GM08714 (cell line): Measurements from ENCODE around the gene FOXA2.

ENCODE experiments used
- H3K4me3 ChIP-seq: fragments of 200-500 bp; sonication (Bioruptor generic); 2 replicates; pipeline ENCODE4 v1.5.1; 2014; ENCODE audit warnings: mild to moderate bottlenecking, low read length, inconsistent platforms
- ZNF274 ChIP-seq: IDR thresholded peaks from 2 replicates; pipeline ENCODE4 v1.6.1; 2012; ENCODE audit warnings: mild to moderate bottlenecking, low read depth, low read length

Gene FOXA2

DNA sequence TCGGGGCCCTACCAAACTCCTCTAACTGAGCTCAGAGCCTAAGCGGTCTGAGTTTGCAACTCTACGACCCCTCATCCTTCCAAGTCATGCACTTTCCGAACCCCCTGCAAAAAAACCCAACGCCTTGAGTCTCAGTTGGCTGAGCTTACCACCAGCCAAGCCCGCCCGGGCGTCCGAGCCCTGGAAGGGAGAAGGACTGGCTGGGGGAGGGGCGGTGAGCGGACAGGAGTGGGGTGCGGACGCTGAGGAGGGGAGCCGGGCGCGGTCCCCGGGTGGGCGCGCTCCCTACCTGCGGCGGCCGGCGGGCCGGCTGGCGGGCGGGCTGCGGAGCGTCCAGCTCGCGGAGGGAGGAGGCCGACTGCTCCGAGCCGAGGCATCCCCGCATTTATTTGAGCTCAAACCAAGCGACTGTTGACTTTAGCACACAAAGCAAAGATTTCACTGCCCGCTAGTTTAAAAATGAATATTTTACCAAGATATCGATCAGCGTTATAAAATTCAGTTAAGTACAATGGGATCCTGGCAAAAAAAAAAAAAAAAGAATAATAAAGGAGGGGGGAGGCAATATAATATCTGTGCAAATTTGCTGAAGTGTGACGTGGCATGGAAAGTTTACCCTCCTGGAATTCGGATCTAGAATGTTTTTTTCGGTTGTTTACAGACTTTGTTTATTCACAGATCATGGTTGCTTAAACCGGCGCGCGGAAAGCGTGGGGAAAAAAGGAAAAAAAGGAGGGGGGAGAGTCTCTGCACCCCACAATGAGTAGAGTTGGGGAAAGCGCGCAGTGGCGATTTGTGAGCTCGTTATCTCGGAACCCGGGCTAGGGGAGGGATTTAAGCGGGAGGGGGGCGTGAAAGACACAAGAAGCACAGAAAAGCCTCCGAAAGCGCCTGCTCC lies 5.9 kb downstream of the FOXA2 start:
- no peak overlapping the region for H3K4me3 ChIP-seq
- TF ChIP-seq ZNF274 = no peak

DNA sequence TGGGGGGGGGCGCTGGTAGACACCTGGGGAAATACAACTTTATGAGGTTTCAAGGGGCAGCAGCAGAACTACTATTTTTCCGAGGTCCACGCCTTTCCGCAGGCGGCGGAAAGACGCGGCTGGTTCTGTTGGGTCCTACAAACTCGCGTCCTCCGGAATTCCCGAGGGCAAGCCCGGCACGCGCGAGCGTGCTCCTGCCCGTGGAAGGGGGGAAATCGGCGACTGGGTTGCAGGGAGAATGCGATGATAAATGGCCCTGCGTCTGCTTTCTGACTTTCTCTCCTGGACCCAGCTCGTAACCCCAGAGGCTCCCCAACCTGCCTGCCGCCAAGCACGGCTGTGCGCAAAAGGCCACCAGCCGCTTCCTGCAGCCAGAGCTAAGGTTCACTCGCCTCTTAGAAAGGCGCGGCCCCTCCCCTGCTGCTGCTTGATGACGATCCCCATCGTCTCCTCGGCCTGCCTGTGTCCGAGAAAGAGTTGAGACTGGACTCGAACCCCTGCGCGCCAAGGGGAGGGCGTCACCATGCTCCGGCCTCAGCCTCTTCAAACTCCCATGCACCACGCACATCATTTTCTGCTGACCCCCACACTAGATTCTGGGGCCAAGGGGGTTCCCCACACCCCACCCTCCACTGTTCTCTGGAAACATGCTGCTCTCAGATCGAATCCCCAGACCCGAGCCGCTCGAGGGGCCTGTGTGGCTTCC lies 6.7 kb downstream of the FOXA2 start:
- no peak for TF ChIP-seq ZNF274
- H3K4me3 ChIP-seq = no peak overlapping the region

DNA sequence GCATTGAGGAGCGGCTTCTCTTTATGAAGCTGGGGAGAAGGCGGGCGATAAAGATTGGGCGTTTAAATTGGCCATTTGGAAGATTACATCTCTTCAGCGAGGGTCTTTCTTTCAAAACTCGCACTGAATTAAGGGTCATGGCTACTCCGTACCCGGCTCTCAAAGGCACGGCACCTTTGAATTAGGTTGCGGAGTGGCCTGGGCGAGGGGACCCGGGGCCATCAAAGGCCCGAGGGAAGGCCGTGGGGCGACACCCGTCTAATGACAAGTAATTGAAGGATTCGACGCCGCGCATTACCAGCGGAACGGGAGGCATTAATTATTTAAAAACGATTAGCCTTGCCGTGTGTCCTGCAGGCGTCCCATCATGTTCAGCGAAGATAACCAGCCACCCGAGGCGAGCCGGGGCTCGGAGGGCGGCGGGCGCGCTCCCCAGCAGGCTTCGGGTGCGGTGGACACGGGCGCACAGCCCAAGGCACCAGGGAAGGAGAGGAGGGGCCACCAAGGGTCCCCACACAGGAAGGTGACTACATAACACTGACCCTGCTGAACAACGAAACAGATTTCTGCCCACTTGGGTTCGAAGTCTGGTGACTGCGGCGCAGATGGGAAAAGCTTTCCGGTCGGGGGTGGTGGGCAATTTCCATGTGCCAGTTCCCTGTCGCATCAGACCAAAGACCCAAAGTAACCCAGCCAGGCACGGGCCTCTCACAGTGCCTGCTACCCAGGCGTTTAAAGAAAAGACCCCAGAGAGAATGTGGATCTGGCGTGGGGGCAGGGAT lies 7.4 kb downstream of the FOXA2 start:
- no peak for TF ChIP-seq ZNF274
- H3K4me3 ChIP-seq = no peak overlapping the region

DNA sequence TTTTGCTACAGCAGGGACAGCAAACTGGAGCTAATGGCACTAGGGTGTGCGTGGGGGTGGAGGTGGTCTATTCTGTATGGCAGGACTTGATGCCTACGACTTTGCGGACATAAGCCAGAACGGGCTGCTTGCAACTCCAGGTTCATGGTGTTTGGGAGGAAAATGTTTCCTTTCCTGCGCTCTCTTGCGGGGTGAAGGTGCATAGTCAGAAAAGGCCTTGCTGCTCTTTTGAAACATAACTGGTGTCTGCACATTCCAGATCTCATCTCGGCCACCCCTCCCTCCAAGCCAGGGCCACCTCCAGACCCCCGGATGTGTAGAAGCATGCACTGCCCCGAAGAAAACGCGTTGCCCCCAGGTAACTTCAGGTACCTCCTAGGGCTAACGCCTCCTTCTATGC lies 8.1 kb downstream of the FOXA2 start:
- H3K4me3 ChIP-seq = no peak overlapping the region
- no peak for TF ChIP-seq ZNF274

DNA sequence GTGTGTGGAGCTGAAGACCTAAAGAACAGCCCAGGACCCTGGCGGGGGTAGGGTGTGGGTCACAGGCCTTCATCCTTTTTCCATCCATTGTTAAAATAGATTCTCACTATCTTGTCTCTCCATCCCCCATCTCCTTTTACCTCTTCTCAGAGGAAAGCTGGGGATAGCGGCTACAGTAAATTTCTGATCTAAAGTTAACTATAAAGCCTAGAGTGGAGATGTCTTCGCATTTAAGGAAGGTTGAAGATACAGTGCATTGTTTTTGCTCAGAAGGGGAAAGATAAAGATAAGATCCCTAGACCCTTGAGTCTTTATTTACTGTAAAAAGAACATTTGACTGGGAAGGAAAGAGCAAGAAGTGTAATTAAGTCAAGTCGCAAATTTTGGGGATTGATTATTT lies 8.6 kb downstream of the FOXA2 start:
- no peak for TF ChIP-seq ZNF274
- H3K4me3 ChIP-seq = no peak overlapping the region

DNA sequence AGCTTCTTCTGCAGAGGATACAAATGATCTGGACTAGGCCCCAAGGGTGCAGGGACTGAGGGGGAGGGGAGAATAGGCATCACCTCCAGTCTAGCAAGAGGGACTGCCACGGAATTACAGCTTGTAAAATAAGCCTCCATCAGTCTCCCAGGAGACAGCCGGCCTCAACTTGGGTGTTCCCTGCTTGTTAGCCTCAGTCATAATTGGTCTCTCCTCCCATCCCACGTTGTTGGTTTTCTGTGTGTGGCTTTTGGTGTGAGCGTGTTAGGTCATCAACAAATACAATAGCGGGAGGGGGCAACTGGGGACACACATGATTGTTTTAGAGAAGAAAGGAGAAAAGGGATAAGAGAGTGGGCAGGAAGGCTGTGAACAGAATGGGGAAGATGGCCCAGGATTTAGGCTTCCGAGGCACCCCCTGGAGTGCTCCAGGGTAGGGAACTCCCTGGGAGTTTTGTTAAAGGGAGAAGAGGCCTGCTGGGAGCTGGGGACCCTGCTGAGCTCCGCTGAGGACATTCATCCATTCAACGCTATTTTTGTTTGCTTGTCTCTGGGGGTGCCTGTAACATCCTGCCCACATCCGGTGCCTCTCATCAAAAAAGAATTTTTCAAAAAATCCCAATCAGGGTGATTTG lies 9.2 kb downstream of the FOXA2 start:
- TF ChIP-seq ZNF274 = no peak
- no peak overlapping the region for H3K4me3 ChIP-seq

DNA sequence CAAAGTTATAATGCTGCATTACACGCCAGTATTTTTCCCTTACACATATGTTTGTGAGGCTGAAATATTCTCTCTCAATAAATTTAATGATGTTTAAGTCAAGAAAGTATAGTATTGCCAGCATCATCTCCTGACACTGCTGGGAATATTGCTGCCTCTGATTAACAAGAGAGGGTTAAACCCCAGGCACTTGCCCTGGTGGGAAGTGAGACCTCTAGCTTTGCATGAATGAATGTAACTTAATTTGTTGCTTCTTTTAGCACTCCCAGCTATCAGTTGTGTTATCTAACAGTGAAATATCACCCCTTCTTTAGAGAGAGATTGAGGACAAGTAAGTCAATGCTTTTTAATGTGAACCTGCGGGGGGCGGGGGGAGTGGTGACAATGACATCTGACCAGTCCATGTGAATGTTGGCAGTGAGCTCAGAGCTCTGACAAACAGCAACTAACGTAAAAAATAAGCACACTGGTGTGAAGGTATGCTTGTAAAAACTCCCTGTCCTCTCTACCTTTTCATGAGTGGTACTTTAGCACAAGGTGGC lies 9.8 kb downstream of the FOXA2 start:
- H3K4me3 ChIP-seq = no peak overlapping the region
- TF ChIP-seq ZNF274 = no peak

DNA sequence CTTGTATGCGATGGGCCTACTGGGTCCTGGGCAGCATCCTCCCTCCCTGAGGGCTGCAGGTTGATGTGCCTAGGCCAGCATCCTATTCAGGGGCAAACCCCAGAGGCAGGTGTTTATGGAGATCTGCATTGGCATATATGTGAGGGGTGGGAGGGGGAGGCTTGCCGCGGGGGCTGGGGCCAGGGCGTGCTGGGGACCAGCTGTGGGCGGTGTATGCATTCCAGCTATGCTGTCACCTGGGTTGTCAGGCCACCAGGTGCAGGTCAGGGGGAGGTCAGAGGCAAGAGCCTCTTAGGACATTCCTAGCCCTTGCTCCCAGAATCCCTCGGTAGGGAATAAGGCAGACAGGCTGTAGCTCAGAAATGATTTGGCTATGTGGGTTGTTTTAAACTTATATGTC lies 11.9 kb downstream of the FOXA2 start:
- H3K4me3 ChIP-seq = no peak overlapping the region
- no peak for TF ChIP-seq ZNF274

DNA sequence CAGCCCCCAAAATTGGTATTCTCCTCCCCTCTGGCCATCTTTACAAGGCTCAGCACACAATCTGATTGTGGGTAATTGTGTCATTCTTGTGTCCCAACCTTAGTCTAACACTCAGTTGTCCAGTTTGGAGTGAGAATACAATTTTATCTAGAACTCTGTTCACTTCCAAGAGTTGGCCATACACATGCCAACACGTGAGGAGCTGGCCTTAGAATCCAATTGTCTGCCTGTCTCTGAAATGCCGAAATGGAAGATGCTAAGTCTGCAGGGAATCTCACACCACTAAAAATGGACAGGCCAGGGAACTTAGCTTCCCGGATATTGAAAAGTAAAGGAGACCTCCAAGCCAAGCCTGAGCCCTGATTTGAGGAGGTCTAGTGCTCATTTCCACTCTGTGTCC lies 12.3 kb downstream of the FOXA2 start:
- no peak for TF ChIP-seq ZNF274
- no peak overlapping the region for H3K4me3 ChIP-seq

DNA sequence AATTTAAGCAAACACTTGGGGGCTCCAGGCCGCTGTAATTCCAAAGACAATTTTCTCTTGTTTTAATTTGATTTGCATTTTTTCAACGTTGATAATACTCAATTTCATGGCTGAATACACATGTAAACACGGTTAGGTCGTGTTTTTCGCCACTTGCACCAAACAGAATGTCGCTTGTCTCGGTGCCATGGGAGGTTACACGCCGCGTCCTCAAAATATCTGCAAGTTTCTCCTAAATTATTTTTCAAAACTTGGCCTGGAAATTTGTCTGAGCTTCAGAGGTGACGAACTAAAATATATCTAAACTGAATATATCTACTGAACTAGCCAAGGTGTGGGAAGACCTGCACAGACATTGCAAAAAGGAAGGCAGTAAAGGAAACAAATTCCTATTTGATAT lies 15.0 kb downstream of the FOXA2 start:
- TF ChIP-seq ZNF274 = no peak
- H3K4me3 ChIP-seq = no peak overlapping the region

DNA sequence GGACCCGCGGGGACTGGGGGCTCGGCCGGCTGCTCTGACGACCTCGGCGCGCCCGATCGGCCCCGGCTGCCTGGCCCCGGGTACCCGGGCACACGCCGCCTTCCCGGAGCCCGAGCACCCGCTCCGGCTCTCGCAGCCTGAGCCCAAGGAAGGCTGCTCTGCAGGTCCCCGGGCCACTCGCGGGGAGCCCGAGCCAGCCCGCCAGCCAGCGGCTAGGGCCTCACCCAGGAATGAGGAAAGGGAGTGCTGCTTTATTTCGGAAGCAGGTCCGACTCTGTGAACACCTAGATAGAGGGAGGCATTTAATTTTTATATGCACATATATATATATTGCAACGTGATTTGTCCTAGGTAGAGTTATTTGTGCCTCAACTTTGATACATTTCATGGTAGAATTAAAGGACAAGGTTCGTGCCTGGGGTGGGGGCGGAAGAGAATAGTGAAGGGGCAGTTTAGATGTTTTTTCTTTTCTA lies 15.5 kb downstream of the FOXA2 start:
- H3K4me3 ChIP-seq = no peak overlapping the region

DNA sequence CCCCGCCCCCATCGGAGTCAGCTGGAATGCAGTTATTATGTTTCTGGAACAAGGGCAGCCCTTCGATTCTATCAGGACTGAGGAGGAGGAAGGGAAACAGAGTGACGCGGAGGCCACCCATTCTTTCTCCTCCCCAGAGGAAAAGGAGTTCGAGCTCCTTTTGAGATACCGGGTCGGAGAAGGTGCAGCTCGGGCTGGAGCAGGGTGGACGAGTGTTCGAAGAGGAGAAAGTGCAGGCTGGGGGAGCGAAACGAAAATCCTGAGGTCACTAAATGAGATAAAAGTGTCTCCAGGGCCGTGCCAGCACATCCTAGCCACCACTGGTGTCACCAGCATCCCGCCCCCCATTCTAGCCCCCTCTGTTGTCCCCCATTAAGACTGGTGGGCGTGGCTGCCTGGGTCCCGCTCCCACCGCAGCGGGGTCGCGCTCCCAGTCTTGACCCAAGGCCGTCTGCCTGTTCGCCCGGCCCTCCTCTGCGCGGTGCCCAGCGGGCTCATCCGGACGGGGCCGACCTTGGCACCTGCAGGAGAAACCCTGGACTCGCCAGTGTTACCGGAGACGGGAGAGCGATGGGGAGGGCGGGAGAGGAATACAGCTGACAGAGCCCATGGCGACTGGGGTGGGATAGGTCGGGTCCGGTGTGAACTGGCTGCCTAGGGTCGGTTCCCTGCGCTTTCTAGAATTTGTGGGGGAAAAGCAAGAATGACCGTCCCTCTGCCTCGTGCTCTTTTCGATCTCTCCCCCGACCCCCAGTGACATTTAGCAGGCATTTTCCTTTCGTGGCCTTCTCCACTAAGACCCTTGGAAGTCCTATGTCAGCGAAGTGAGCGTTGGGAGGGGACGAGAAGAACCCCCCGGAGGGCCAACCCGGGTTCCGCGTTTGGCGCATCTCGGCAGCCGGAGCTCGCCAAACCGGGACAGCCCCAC lies 16.2 kb downstream of the FOXA2 start:
- no peak overlapping the region for H3K4me3 ChIP-seq
- TF ChIP-seq ZNF274 = no peak

More for the DNA sequence above, 15.5 kb downstream of the FOXA2 start:
- TF ChIP-seq ZNF274 = no peak
